Lung (tissue), 12 donors: ENCODE measurements around the gene MACROD1. TPM values are rescaled to one million over a fixed set of nuclear protein-coding genes. Genes with fewer than 3 reads are reported as not detected.

Source experiments
- ATAC-seq: fragments of 200-7000 bp; cut with Tn5 transposase; one replicate; pipeline ENCODE4 v1.9.1; 2020; ENCODE audit warnings: moderate number of reproducible peaks; ENCODE audit not compliant: insufficient read depth, low FRiP score
- DNase-seq, 3 donors: peaks; one replicate each; pipeline ENCODE4 v3.0.0-alpha.2; 2013 to 2017
- H3K27ac ChIP-seq, 2 donors: one replicate each; pipeline ENCODE4 v1.5.1; 2013; ENCODE audit warnings: mild to moderate bottlenecking in 2 of 2, moderate library complexity in 2 of 2, control low read depth in 1 of 2, inconsistent platforms in 1 of 2, low read depth in 1 of 2, low read length in 1 of 2
- H3K27me3 ChIP-seq, 3 donors: one replicate each; pipeline ENCODE4 v1.5.1; 2013; ENCODE audit warnings: low read length in 2 of 3; ENCODE audit not compliant: control insufficient read depth in 3 of 3, insufficient read depth in 3 of 3
- H3K36me3 ChIP-seq, 4 donors: one replicate each; pipeline ENCODE4 v1.5.1; 2013; ENCODE audit warnings: low read length in 4 of 4, mild to moderate bottlenecking in 1 of 4, moderate library complexity in 1 of 4; ENCODE audit not compliant: control insufficient read depth in 4 of 4, insufficient read depth in 4 of 4
- H3K4me1 ChIP-seq, 5 donors: one replicate each; pipeline ENCODE4 v1.5.1; 2013; ENCODE audit warnings: low read length in 5 of 5, mild to moderate bottlenecking in 2 of 5, moderate library complexity in 1 of 5; ENCODE audit not compliant: control insufficient read depth in 5 of 5, insufficient read depth in 5 of 5
- H3K4me3 ChIP-seq: one replicate; pipeline ENCODE4 v1.5.1; 2013; ENCODE audit warnings: mild to moderate bottlenecking, control low read depth, moderate library complexity
- H3K9ac ChIP-seq, 2 donors: one replicate each; pipeline ENCODE4 v1.5.1; 2013; ENCODE audit warnings: low read length in 2 of 2, control low read depth in 1 of 2; ENCODE audit not compliant: insufficient read depth in 1 of 2
- H3K9me3 ChIP-seq, 4 donors: one replicate each; pipeline ENCODE4 v1.5.1; 2013; ENCODE audit warnings: low read length in 3 of 4, mild to moderate bottlenecking in 1 of 4, moderate library complexity in 1 of 4; ENCODE audit not compliant: control insufficient read depth in 4 of 4, insufficient read depth in 3 of 4
- CTCF ChIP-seq: IDR thresholded peaks from 2 replicates; pipeline ENCODE4 v1.5.1; 2012; ENCODE audit warnings: mild to moderate bottlenecking; ENCODE audit errors: control extremely low read depth, extremely low read depth
- WGBS, 2 donors: extraction: QIAGEN DNeasy Blood & Tissue Kit; methylation state at CpG; one replicate each; pipeline ENCODE4 v1.1.7; 2013; 5-methylcytosine and 5-hydroxymethylcytosine counted together
- polyA plus RNA-seq, 2 donors: library from polyadenylated mRNA; stranded (reverse); fragments of 200-250 nt; gene quantifications; one replicate each; pipeline ENCODE4 v1.2.1, GENCODE V29; 2013
- total RNA-seq, 2 donors: library from RNA; depleted of rRNA in 1 of 2; stranded (reverse); fragments of >200 nt in 1 of 2; gene quantifications; one replicate each; pipeline ENCODE4 v1.2.1, GENCODE V29; 2014 to 2021
- donor health status: control.
- donor health status: control.
- donor health status: Bipolar disorder and iron deficiency.
- donor health status: healthy.
- donor health status: DM: yes; HTN: yes; CAD: no.

Gene MACROD1
- total and polyA plus RNA-seq, 4 donors, result 9.9 to 70.0 (median 19.0) TPM

- Histone ChIP-seq H3K9me3 (no peaks in the 10 kb centered on the region), H3K27me3 (no peaks in the 10 kb centered on the region), H3K9ac (no peak overlapping the region), H3K36me3 (no peaks in the 10 kb centered on the region), H3K4me1 (peaks cover 0 to 9% (median 0%) of the 10 kb centered on the region in 5 donors), H3K4me3 (no peak overlapping the region), H3K27ac (no peak overlapping the region)
- DNase-seq (peak; percentile 70 to 78 (median 71)), ATAC-seq (no peak)
- TF ChIP-seq CTCF, result no peak
- WGBS, 2 donors, result 38 to 55% methylated on average over 19 of the region's 19 CpGs
These were observed 204.1 kb downstream of the MACROD1 start for GRCh38 chr11:63961608-63962412.

GRCh38 chr11:63958008-63958407 is 207.9 kb downstream of the MACROD1 start:
- DNase-seq (no peak), ATAC-seq (no peak)
- Histone ChIP-seq H3K36me3 (peaks cover 0 to 25% (median 18%) of the 10 kb centered on the region in 4 donors), H3K4me1 (peaks cover 0 to 9% (median 0%) of the 10 kb centered on the region in 5 donors), H3K9me3 (peaks cover 0 to 2% (median 0%) of the 10 kb centered on the region in 4 donors), H3K27ac (no peak overlapping the region), H3K4me3 (no peak overlapping the region), H3K9ac (no peak overlapping the region), H3K27me3 (no peaks in the 10 kb centered on the region)
- TF ChIP-seq CTCF, result no peak
- WGBS, 2 donors, result 88 to 96% methylated on average over 5 of the region's 5 CpGs

- H3K9ac ChIP-seq, result no peak overlapping the region
- WGBS, 2 donors, result 97 to 99% methylated on average over 4 of the region's 4 CpGs
- DNase-seq, result no peak
- no peaks in the 10 kb centered on the region for H3K27me3 ChIP-seq
- no peak for ATAC-seq
- no peak overlapping the region for H3K27ac ChIP-seq
- no peak overlapping the region for H3K4me3 ChIP-seq
- no peaks in the 10 kb centered on the region for H3K4me1 ChIP-seq
- H3K36me3 ChIP-seq, result peaks cover 8 to 28% (median 24%) of the 10 kb centered on the region in 4 donors
- peaks cover 0 to 2% (median 0%) of the 10 kb centered on the region in 4 donors for H3K9me3 ChIP-seq
- no peak for TF ChIP-seq CTCF
These were observed 213.3 kb downstream of the MACROD1 start for GRCh38 chr11:63952570-63952969.
